RCC 7860 (cell line): Measurements from ENCODE around the gene FBXW12.

Source experiments
- DNase-seq: peaks from one replicate; pipeline ENCODE4 v3.0.0-alpha.2; 2015; ENCODE audit warnings: low spot score
- FAIRE-seq: peaks from 2 replicates; lab custom pipeline; 2012; peaks lifted over from hg19 to GRCh38; lab: Jason Lieb, UNC

The FBXW12 gene

DNA sequence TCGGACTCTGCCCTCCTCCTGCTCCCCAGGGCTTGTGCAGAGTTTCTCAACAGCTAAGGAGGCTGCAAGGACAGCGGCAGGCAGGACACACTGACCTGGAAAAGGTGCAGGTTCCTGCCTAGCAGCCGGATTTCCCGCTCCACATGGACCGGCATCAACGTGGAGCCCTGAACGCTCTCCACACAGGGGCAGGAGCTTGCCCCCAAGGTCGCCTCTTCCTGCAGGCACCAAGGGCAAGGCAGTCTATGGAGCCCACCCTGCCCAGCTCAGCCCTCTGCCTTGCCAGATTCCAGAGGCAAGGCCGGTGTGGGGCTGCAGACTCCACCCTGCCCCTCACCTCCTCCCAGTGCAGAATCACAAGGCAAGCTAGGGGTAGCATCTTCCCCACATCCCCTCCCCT lies 47.1 kb downstream of the FBXW12 start:
- DNase-seq (no peak), FAIRE-seq (no peak)

GRCh38 chr3:48419597-48419996 lies 47.6 kb downstream of the FBXW12 start:
- no peak for FAIRE-seq
- DNase-seq = no peak

DNA sequence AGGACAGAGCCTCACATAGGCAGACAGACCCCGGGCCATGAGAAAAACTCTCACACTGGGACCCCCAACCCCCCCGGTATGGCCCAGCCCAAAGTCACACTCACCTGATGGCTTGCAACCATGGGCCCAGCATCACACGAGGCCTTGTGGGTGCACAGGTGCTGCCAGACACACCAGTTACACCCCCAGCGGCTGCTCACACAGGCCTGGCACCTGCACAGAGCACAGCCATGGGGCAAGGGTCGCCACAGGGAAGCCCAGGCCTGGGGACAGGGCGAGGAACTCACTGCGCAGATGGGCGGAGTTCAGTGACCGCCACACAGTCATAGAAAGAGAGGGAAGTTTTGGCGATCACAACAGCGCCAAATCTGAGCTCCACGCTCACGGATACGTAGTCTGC lies 48.5 kb downstream of the FBXW12 start:
- no peak for FAIRE-seq
- no peak for DNase-seq

- FAIRE-seq = no peak
- DNase-seq = no peak
Observed at GRCh38 chr3:48422272-48422671, 50.3 kb downstream of the FBXW12 start.

GRCh38 chr3:48422681-48423080 lies 50.7 kb downstream of the FBXW12 start:
- FAIRE-seq = no peak
- no peak for DNase-seq

DNA sequence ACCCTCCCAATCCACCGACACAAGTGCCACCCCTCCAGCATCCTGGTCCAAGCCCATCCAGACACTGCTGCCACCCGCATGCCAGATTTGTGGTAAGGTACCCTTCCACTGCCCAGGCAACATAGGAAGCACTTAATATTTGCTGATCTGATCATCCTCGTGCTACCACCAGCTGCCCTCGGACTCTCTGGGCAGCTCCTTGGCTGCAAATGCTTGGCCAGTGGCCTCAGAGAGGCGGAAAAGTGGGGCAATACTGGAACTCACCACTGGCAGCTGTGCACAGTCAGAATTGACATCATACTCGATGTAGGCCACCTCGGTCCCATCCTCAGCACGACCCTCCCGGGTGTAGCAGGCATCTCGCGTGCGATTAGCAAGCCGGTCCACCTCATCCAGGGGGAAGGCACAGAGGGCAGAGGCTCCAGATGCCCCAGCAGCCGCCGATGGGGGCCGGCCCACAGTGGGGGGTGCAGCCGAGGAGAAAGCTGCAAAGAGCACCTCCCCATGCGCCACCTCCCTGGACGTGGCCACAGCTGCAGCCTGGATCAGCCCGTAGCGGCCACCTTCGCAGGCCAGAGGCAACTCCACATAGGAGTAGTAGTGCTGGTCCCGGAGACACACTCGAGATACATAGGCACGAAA lies 51.3 kb downstream of the FBXW12 start:
- no peak for DNase-seq
- no peak for FAIRE-seq

DNA sequence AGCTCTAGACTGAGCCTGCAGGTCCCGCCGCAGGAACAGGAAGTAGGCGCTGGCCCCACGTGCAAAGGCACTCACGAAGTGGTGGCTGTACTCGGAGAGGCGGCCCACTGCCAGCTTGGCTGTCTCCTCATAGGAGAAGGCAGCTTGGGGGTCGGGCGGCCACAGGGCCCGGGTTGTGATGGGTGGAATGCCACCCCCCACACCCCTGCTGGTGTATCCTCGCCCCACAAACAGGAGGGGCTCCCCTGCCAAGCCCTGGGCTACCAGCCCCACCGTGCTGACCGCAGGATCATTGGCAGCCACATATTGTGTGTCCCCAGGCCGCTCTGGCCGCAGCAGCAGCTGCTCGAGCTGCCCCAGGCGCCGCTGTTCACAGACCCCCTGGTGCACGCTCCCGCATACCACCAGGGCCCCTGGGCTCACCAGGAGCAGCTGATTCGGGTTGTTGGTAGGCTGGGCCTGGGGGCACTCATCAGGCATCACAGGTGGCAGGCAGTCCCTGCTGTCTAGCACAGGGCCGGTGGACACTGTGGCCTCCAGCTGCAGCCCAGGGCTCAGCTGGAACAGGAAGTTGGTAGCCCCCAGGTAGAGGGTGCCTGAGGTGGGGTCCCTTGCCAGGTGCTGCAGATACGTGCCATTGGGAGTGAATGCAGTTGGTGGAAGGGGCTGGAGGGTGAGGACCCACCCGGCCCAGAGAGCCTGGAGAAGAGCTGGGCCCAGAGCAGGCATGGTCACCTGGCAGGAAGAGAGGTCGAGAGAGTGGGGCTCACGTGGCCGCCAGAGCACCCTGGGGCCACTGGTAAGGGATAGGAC lies 52.1 kb downstream of the FBXW12 start:
- FAIRE-seq = no peak
- DNase-seq = no peak

DNA sequence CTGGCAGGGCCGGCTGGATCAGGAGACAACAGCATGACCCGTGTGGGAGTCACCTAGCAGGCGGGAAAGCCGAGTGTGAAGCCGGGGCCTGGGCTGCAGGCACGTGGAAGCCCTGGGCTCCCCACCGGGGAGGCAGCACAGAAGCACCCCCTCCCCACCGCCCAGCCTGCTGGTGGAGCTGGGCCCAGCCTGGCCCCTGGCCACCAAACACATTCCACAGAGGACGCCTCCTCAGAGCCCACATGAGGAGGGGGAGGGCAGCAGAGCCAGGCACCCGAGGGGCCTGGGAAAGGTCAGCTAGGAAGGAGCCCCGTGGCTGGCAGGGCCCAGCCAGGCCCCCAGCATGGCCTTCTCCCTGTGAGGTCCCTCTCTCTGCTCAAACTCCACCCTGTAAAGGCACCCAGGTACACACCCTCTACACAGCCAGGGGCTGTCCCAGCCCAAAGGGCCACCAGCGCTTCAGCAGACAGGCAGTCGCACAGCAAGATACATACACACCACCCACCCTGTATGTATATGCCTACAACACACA lies 53.3 kb downstream of the FBXW12 start:
- DNase-seq (no peak), FAIRE-seq (no peak)

- DNase-seq (no peak), FAIRE-seq (no peak)
Observed at GRCh38 chr3:48426401-48426909, 54.4 kb downstream of the FBXW12 start.

DNA sequence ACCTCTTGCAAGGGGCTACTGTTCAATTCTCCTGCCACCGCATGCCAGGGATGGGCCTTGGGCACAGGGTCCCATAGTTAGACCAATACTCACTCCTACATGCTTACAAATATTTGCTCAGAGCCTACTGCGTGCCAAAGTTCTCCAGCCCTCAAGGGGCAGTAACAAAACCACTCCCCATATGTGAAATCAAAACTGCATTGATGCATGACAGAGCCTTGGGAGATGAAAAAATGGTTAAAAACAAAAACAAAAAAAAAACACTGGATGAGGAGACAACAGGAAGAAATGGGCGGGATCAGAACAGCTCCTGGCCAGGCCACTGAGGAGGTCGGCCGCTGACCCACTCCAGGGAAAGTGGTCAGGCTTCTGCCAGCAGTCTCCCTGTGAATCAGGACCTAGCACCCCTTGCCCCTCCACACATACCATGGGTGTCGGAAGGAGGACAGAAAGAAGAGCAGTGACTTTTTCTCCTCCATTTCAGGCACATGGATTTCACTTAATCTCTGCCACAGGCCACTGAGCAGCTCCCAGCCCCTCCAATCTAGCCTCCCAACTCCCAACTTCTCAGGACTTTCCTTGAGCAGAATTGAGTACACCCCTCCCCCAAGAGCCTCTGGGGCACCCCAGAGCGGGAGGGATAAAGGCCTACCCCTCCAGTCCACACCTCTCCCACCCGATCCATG lies 55.1 kb downstream of the FBXW12 start:
- DNase-seq (no peak), FAIRE-seq (no peak)

GRCh38 chr3:48427630-48427962 lies 55.6 kb downstream of the FBXW12 start:
- FAIRE-seq (no peak), DNase-seq (no peak)

DNA sequence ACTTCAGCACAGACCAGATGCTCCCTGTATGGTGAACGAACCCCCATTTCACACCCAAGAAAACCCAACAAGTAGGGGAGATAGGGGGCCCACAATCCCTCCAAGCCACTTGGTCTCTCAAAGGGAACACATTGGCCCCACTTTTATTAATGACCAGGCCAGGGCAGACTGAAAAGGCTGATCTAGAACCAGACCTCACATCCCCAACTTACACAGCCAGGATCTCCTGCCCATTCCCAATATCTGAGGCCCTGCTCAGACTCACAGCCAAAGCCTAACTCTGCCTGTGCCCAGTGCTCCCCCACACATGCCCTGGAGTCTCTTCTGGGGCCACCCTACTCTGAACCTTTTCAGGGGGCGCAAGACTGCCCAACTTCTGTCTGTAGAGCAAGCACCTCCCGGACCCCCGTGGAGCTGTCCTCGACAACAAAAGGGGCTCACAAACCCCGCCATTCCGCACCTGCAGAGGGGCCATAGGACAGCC lies 56.1 kb downstream of the FBXW12 start:
- DNase-seq = no peak
- FAIRE-seq = no peak

- peak; percentile 8 for FAIRE-seq
- DNase-seq = peak; percentile 40
Observed at GRCh38 chr3:48428572-48429316, 56.7 kb downstream of the FBXW12 start.

- no peak for FAIRE-seq
Observed at GRCh38 chr3:48429317-48429959, 57.4 kb downstream of the FBXW12 start.

GRCh38 chr3:48429960-48430707 lies 58.1 kb downstream of the FBXW12 start, which contains the start of gene PLXNB1:
PLXNB1 (minus strand) TSS chr3:48430086; CDS start chr3:48424611, 5,475 bp downstream.
- FAIRE-seq = no peak
- DNase-seq = no peak

More at GRCh38 chr3:48429317-48429959, 57.4 kb downstream of the FBXW12 start:
- DNase-seq = no peak

GRCh38 chr3:48430708-48431101 lies 58.7 kb downstream of the FBXW12 start:
- no peak for FAIRE-seq

DNA sequence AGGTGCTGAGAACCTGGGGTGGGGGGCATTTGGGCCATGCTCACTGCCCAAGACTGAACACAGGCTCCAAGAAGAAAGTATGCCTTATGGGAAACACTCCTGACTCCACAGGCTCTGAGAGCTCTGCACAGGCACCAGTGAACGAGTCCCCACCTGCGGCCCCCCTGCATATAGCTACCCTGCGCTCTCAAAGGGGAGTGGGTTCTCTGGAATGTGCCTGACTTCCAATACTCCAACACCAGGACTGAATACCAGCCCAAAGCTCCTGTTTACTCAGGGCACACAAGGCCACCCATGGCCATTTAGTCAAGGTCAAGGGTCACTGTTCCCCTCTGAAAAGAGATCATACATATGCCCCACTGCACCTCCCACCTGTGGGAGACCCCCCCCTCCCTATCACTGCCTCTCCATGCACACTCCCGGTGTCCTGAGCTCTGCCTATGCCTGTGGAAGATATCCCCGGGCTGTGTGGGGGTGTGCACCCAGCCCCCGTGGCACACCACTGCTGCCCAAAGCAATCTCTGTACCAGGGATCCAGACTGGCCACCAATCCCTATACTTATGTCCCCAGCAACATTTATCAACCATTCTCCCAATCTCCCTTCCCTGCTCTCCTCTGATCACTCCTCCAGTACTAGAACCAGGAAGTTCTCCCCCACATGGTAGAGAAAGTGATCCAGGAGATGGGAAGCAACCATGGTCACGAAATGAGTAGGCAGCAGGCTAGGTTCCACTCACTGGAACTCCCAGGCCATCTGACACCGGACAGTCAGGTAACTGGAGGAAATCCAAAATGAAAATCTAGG lies 59.4 kb downstream of the FBXW12 start:
- FAIRE-seq (no peak), DNase-seq (no peak)

More at GRCh38 chr3:48430708-48431101, 58.7 kb downstream of the FBXW12 start:
- DNase-seq = no peak
